ENCODE measurements around the gene SDS. TPM values are rescaled to one million over a fixed set of nuclear protein-coding genes. Genes with fewer than 3 reads are reported as not detected.

The SDS gene
- total RNA-seq, 1 donor from 2014 or later: not detected

- DNase-seq: no peak
- intact Hi-C loops (cut with micrococcal nuclease): no loop called here
Observed at GRCh38 chr12:113425960-113426453, 22.3 kb upstream of the SDS start.

GRCh38 chr12:113424915-113425823 is 21.5 kb upstream of the SDS start:
- TF ChIP-seq CTCF (IDR thresholded peaks at IDR 0.05; ENCODE audit: borderline replicate concordance): peak; percentile 90
- intact Hi-C loops (cut with micrococcal nuclease): no loop called here
- peaks cover 15% of the 10 kb centered on the region for H3K27me3 ChIP-seq (ENCODE audit: low read depth)
- H3K4me1 ChIP-seq: peaks cover 15% of the 10 kb centered on the region
- no peak overlapping the region for H3K4me3 ChIP-seq
- DNase-seq: peak; percentile 59
- H3K27ac ChIP-seq (replicated peaks): no peak overlapping the region
- H3K9me3 ChIP-seq (replicated peaks): no peaks in the 10 kb centered on the region
- no peaks in the 10 kb centered on the region for H3K36me3 ChIP-seq

More at GRCh38 chr12:113425960-113426453, 22.3 kb upstream of the SDS start:
- H3K4me3 ChIP-seq: no peak overlapping the region
- no peaks in the 10 kb centered on the region for H3K36me3 ChIP-seq
- peaks cover 15% of the 10 kb centered on the region for H3K27me3 ChIP-seq (ENCODE audit: low read depth)
- peaks cover 15% of the 10 kb centered on the region for H3K4me1 ChIP-seq
- H3K9me3 ChIP-seq (replicated peaks): no peaks in the 10 kb centered on the region
- H3K27ac ChIP-seq (replicated peaks): no peak overlapping the region
- no peak for TF ChIP-seq CTCF (IDR thresholded peaks at IDR 0.05; ENCODE audit: borderline replicate concordance)

GRCh38 chr12:113424456-113424855 is 20.8 kb upstream of the SDS start:
- H3K4me1 ChIP-seq: peaks cover 15% of the 10 kb centered on the region
- H3K27ac ChIP-seq (replicated peaks): no peak overlapping the region
- H3K36me3 ChIP-seq: no peaks in the 10 kb centered on the region
- H3K27me3 ChIP-seq (ENCODE audit: low read depth): peaks cover 15% of the 10 kb centered on the region
- DNase-seq: no peak
- no peak overlapping the region for H3K4me3 ChIP-seq
- no peak for TF ChIP-seq CTCF (IDR thresholded peaks at IDR 0.05; ENCODE audit: borderline replicate concordance)
- no peaks in the 10 kb centered on the region for H3K9me3 ChIP-seq (replicated peaks)
- intact Hi-C loops (cut with micrococcal nuclease): no loop called here

- H3K9me3 ChIP-seq (replicated peaks): no peaks in the 10 kb centered on the region
- DNase-seq: no peak
- TF ChIP-seq CTCF (IDR thresholded peaks at IDR 0.05; ENCODE audit: borderline replicate concordance): no peak
- H3K4me1 ChIP-seq: peaks cover 15% of the 10 kb centered on the region
- H3K27ac ChIP-seq (replicated peaks): peak overlapping the region; percentile 53
- peaks cover 3% of the 10 kb centered on the region for H3K27me3 ChIP-seq (ENCODE audit: low read depth)
- no peaks in the 10 kb centered on the region for H3K36me3 ChIP-seq
- intact Hi-C loops (cut with micrococcal nuclease): no loop called here
- peak overlapping the region; percentile 68 for H3K4me3 ChIP-seq
Observed at GRCh38 chr12:113422886-113423669, 19.4 kb upstream of the SDS start.

DNA sequence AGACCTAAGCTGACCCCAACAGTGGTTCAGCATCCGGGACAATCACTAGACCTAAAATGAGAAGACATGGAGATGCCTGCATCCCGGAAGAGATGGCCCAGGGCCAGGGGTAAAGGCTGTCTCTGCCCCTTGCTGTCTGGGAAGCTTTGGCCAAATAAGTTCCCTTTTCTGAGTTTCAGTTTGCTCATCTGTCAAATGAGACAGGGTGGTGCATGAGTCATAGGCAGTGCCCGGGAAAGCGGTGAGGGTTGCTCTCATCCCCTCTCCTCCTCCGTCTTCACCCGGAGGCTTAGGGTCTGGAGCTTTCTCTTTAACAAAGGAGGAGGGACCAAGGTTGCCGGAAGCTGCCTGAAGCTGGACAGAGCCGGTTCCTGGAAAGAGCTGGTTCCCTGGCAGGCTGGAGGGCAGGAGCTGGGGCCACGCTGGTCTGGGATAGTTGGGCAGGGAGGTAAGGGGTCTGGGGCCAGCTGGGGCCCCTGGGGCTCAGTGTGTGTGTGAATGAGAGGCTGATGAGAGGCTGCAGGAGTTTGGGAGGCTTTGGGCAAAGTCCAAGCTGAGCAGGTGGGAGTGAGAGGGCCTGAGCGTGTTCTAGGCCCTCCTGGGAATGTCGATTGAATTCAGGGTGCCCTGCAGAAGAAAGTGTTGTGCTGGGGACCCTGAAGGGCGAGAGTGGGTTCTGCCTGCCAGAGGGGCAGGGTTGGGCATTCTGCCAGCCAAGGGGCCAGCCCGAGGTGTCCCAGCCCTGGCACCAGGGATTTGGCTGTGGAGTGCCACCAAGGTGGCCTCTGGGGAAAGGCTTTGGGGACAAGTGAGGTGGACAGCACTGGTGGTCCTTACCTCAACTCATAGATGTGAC is 18.6 kb upstream of the SDS start, which contains the start of gene SDSL:
TSS of gene SDSL (plus strand) at position 351 of the 856 bp plus-strand sequence. CDS start 5,603 bp downstream, outside the sequence.
- peaks cover 15% of the 10 kb centered on the region for H3K4me1 ChIP-seq
- peak within 1 kb of the TSS; percentile 53 for H3K27ac ChIP-seq (replicated peaks)

More for the DNA sequence above, 18.6 kb upstream of the SDS start, which contains the start of gene SDSL:
- Histone ChIP-seq H3K4me3 (peak within 1 kb of the TSS; percentile 68), H3K9me3 (replicated peaks) (no peaks in the 10 kb centered on the region), H3K36me3 (no peaks in the 10 kb centered on the region), H3K27me3 (ENCODE audit: low read depth) (no peaks in the 10 kb centered on the region)
- peak; percentile 42 for DNase-seq
- TF ChIP-seq CTCF (IDR thresholded peaks at IDR 0.05; ENCODE audit: borderline replicate concordance): no peak
- intact Hi-C loops (cut with micrococcal nuclease): no loop called here

Data from left ventricle myocardium inferior (tissue), 1 donor.